ENCODE data around the gene CDKN2A.

GRCh38 chr9:22005021-22005701 lies 11.0 kb upstream of the CDKN2A start:
- TF ChIP-seq MTA3 (IDR thresholded peaks at IDR 0.05; ENCODE audit: borderline replicate concordance) (no peak), RAD21 (CRISPR knock-in tag; conservative IDR thresholded peaks at IDR 0.05 in 1 of 2, IDR thresholded peaks at IDR 0.05 in 1 of 2) (no peak), ZC3H8 (IDR thresholded peaks at IDR 0.05) (no peak)
- TF ChIP-seq, protein P1, sequence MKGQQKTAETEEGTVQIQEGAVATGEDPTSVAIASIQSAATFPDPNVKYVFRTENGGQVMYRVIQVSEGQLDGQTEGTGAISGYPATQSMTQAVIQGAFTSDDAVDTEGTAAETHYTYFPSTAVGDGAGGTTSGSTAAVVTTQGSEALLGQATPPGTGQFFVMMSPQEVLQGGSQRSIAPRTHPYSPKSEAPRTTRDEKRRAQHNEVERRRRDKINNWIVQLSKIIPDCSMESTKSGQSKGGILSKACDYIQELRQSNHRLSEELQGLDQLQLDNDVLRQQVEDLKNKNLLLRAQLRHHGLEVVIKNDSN (CRISPR knock-in tag; IDR thresholded peaks at IDR 0.05): no peak
- TF ChIP-seq, protein P2, sequence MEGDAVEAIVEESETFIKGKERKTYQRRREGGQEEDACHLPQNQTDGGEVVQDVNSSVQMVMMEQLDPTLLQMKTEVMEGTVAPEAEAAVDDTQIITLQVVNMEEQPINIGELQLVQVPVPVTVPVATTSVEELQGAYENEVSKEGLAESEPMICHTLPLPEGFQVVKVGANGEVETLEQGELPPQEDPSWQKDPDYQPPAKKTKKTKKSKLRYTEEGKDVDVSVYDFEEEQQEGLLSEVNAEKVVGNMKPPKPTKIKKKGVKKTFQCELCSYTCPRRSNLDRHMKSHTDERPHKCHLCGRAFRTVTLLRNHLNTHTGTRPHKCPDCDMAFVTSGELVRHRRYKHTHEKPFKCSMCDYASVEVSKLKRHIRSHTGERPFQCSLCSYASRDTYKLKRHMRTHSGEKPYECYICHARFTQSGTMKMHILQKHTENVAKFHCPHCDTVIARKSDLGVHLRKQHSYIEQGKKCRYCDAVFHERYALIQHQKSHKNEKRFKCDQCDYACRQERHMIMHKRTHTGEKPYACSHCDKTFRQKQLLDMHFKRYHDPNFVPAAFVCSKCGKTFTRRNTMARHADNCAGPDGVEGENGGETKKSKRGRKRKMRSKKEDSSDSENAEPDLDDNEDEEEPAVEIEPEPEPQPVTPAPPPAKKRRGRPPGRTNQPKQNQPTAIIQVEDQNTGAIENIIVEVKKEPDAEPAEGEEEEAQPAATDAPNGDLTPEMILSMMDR (IDR thresholded peaks at IDR 0.05 in 2 of 3, conservative IDR thresholded peaks at IDR 0.05 in 1 of 3; ENCODE audit: insufficient read depth in 2 of 3, low read depth in 1 of 3, low read length in 3 of 3): no peak

All from K562 (cell line).